RWPE1 (cell line): Measurements from ENCODE around the gene MTREX.

Source experiments
- CTCF ChIA-PET: fragments of 350-600 bp; sonication (Branson Sonifier 250); formaldehyde crosslinking; extraction: SDS; loops from one replicate; lab custom pipeline; 2021; lab: Yijun Ruan, JAX
- POLR2A ChIA-PET: fragments of 400-600 bp; formaldehyde crosslinking; extraction: SDS; loops from one replicate; lab custom pipeline; 2020; ENCODE audit warnings: antibody characterized with exemption; ENCODE audit not compliant: low non-redundant PET; lab: Yijun Ruan, JAX
- DNase-seq: peaks from one replicate; pipeline ENCODE4 v3.0.0; 2012; ENCODE audit warnings: low spot score
- H3K27ac ChIP-seq: fragments of 450-650 bp; 2 replicates; pipeline ENCODE4 v1.5.1; 2017
- CTCF ChIP-seq: fragments of 450-650 bp; conservative IDR thresholded peaks from 2 replicates; pipeline ENCODE4 v1.5.1; 2017; ENCODE audit warnings: low read depth, mild to moderate bottlenecking

Gene MTREX

GRCh38 chr5:55407059-55407684 lies 99.4 kb downstream of the MTREX start:
- no peak overlapping the region for H3K27ac ChIP-seq
- TF ChIP-seq CTCF: peak; percentile 67
- ChIA-PET POLR2A (no interaction called here), CTCF (interaction anchor here (1.4 to 1.8 kb wide), 2 partner anchors 67 to 285 kb away, joined by 3 to 4 read pairs; no protein-coding TSS in a partner anchor)
- peak; percentile 33 for DNase-seq

- no peak overlapping the region for H3K27ac ChIP-seq
- DNase-seq: no peak
- TF ChIP-seq CTCF: no peak
- ChIA-PET CTCF (interaction anchor here (0.6 kb wide), 2 partner anchors 176 to 277 kb away, joined by 3 read pairs; no protein-coding TSS in a partner anchor), POLR2A (no interaction called here)
Measured at GRCh38 chr5:55407984-55408383, 100.2 kb downstream of the MTREX start.

GRCh38 chr5:55409775-55410174 lies 102.0 kb downstream of the MTREX start:
- ChIA-PET CTCF (no interaction called here), POLR2A (no interaction called here)
- no peak for DNase-seq
- H3K27ac ChIP-seq: no peak overlapping the region
- TF ChIP-seq CTCF: no peak

GRCh38 chr5:55410845-55411244 lies 103.1 kb downstream of the MTREX start:
- no peak for DNase-seq
- no peak for TF ChIP-seq CTCF
- ChIA-PET CTCF (interaction anchor here (0.6 kb wide), 1 partner anchor 8 kb away, joined by 3 read pairs; no protein-coding TSS in a partner anchor), POLR2A (no interaction called here)
- H3K27ac ChIP-seq: no peak overlapping the region

- POLR2A ChIA-PET: no interaction called here
- no peak for TF ChIP-seq CTCF
- DNase-seq: no peak
- no peak overlapping the region for H3K27ac ChIP-seq
- CTCF ChIA-PET: interaction anchor here (0.6 kb wide), 1 partner anchor 280 kb away, joined by 3 read pairs; no protein-coding TSS in a partner anchor
Measured at GRCh38 chr5:55411876-55412275, 104.1 kb downstream of the MTREX start.

GRCh38 chr5:55413644-55414043 lies 105.9 kb downstream of the MTREX start:
- POLR2A ChIA-PET: no interaction called here
- no peak for TF ChIP-seq CTCF
- no peak for DNase-seq
- CTCF ChIA-PET: interaction anchor here (0.6 to 1.7 kb wide), 3 partner anchors 12 to 278 kb away, joined by 4 to 5 read pairs (median 4); no protein-coding TSS in a partner anchor
- H3K27ac ChIP-seq: no peak overlapping the region
